GM12801 (cell line): Measurements from ENCODE around the gene PGAP2.

ENCODE experiments used
- TF ChIP-seq, protein P1 (sequence below): IDR thresholded peaks from one replicate; pipeline ENCODE4 v1.5.1; 2011; ENCODE audit warnings: control low read depth; ENCODE audit not compliant: insufficient read length; ENCODE audit errors: extremely low read depth

Gene PGAP2

DNA sequence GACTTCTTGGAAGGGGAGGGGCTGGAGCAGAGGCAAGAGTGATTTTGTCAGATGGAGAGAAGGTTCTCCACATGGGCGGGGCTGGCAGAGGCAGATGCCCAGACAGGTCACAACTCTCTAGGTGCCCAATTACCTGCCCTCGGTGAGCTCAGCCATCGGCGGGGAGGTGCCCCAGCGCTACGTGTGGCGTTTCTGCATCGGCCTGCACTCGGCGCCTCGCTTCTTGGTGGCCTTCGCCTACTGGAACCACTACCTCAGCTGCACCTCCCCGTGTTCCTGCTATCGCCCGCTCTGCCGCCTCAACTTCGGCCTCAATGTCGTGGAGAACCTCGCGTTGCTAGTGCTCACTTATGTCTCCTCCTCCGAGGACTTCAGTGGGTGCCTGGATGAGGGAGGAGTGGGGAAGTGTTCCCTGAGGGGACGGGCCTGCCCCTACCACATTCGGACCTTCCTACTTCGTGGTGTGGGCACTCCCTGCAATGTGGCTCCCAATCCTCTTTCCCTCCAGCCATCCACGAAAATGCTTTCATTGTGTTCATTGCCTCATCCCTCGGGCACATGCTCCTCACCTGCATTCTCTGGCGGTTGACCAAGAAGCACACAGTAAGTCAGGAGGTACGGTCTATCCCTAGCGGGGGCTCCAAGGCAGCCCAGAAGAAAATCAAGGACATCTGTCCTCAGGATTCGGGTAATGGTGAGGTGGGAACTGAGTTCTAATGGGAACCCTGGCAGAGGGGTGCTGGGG, 15.6 kb downstream of the PGAP2 start:
- TF ChIP-seq, protein P1, sequence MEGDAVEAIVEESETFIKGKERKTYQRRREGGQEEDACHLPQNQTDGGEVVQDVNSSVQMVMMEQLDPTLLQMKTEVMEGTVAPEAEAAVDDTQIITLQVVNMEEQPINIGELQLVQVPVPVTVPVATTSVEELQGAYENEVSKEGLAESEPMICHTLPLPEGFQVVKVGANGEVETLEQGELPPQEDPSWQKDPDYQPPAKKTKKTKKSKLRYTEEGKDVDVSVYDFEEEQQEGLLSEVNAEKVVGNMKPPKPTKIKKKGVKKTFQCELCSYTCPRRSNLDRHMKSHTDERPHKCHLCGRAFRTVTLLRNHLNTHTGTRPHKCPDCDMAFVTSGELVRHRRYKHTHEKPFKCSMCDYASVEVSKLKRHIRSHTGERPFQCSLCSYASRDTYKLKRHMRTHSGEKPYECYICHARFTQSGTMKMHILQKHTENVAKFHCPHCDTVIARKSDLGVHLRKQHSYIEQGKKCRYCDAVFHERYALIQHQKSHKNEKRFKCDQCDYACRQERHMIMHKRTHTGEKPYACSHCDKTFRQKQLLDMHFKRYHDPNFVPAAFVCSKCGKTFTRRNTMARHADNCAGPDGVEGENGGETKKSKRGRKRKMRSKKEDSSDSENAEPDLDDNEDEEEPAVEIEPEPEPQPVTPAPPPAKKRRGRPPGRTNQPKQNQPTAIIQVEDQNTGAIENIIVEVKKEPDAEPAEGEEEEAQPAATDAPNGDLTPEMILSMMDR, result no peak

DNA sequence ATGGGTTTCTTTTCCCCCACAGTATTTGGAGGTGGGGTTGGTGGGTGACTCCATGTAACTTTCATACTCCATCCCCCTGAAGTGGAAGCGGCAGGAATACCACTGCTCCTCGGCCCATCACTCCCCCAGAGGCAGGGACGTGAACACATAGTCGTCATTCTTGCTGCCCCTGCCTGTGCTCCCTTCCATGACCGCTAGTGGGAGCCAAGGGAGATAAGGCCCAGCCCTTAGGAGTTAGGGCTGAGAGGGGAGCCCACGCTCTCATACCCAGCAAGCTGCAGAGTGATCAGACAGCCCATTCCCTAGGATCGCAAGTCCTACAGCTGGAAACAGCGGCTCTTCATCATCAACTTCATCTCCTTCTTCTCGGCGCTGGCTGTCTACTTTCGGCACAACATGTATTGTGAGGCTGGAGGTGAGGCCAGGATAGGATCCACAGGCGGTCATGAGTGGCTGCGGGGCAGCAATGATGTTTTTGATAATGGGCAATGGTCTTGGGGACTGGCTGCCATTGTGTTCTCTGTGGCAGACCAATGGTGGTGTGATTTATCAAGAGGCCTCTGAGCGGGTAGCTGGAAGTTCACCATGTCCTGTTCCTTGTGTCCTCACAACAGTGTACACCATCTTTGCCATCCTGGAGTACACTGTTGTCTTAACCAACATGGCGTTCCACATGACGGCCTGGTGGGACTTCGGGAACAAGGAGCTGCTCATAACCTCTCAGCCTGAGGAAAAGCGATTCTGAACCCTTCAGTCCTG, 16.5 kb downstream of the PGAP2 start:
- TF ChIP-seq, protein P1, result peak; percentile 73

DNA sequence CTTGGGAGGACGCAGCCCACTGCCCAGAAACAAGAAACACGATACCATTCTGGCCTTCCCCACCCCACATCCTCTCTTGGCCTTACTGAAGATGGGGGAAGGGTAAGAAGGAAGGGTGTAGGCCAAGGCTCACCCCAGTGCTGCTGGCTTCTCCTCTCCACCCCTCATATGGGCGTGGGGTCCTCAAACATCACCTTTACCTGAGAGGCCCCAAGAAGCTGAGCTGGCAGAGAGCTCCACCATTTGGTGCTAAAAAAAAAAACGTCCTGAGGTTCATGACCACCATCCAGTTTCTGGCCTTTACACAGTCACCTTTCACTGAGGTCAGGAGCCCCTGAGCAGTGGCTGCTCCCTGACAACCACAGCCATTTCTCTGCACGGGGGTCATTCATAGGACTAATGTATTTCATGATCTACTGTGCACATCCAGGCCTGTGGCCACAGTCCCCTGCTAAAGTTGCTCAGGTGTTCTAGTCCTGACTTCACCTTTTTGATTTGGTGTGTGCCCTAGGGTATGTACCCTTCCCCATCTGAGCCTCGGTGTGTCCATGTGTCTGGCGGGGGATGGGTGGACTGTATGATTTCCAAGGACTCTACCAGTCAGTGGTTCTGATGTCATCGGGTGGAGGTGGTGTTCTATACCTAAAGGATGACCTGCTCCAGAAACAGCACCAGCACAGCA, 17.3 kb downstream of the PGAP2 start:
- TF ChIP-seq, protein P1, result no peak

DNA sequence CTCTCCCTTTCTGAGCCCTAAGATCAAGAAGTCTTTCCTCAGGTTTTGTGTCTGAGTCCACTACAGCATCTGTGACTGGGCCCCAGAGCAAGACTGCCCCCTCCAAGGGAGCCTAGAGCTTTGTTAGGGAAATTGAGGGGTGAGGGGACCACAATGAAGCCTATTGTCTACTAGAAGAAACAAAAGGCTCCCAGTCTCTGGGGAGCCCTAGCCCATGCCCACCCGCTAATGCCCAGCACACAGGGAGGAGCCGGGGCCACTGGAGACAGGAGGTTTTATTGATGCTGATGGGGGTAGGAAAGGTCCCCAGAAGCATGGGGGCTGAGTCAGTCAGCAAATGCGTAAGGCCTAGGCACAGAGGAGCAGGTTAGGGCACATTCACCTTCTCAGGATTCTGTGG, 18.4 kb downstream of the PGAP2 start:
- TF ChIP-seq, protein P1, result no peak

DNA sequence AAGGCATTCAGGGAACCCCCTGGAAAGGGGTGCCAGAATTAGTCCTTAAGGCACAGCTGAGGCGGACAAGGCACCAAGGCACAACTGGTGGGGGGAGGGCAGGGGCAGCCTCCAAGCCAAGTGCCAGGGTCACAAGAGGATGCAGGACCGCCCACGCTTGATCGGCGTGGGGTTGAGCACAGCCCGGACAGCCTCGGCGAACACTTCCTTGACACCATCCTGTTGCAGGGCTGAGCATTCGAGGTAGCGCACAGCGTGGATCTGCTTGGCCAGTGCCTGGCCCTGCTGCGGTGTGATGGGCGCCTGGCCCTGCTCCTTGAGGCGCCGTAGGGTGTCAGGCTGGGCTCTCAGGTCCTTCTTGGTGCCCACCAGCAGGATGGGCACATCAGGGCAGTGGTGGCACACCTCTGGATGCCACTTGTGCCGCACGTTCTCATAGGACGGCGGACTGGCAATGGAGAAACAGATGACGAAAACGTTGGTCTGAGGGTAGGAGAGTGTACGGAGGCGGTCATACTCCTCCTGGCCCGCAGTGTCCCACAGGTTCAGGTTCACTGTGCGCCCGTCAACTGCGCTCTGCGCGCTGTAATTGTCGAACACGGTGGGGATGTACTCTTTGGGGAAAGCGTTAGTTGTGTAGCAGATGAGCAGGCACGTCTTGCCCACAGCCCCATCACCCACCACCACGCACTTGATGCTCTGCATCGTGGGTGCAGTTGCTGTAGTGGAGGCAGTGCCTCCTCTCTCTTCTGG, 19.2 kb downstream of the PGAP2 start:
- TF ChIP-seq, protein P1, result no peak

DNA sequence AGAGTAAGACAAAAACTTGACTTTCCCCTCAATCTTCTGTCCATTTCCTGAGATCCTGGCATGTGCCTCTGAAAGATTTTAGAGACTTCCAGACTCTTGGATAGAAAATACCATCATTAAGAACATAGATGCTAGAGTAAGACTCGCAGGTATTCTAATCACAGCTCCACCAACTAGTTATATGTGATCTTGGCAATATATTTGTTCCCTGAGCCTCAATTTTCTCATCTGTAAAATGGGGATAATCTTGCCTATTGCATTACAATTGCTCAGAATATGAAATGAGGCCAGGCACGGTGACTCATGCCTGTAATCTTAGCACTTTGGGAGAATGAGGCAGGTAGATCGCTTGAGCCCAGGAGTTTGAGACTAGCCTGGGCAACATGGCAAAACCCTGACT, 21.7 kb downstream of the PGAP2 start:
- TF ChIP-seq, protein P1, result no peak

DNA sequence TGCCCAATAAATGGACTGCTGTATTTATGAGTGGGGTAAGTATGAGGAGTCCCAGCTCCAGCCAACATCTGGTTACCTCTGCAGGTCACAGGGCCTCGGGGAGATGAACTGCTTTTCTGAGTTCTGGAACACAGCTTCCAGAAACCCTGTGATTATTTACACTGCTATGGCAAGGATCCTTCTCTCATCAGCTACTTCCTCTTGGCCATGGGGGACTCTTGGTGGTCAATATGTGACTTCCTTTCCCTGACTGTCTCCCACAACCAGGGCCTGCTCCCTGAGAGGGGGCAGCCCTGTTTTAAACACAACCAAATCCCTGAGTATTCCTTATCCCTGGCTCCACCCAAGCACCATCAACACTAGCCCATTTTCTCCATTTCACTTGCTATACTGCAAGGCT, 22.4 kb downstream of the PGAP2 start:
- TF ChIP-seq, protein P1, result no peak
